Effector memory CD8-positive, alpha-beta T cell (primary cell): ENCODE results near the gene RLN3.

Experiments
- ATAC-seq: fragments of 150-1000 bp; cut with Tn5 transposase; replicated peaks from 2 replicates; pipeline ENCODE4 v1.10.0; 2021; ENCODE audit warnings: mild to moderate bottlenecking, moderate library complexity
- DNase-seq, 3 experiments: peaks; one replicate each; pipeline ENCODE4 v3.0.0; 2021
- H3K27ac Mint-ChIP-seq, 2 donors: one replicate each; pipeline ENCODE4 v1.8.0; 2022; ENCODE audit warnings: mild to moderate bottlenecking in 2 of 2, mixed read lengths in 2 of 2, moderate library complexity in 2 of 2
- H3K27me3 Mint-ChIP-seq, 2 donors: one replicate each; pipeline ENCODE4 v1.8.0; 2022; ENCODE audit warnings: mixed read lengths in 2 of 2
- H3K36me3 Mint-ChIP-seq: one replicate; pipeline ENCODE4 v1.8.0; 2022; ENCODE audit warnings: mild to moderate bottlenecking, moderate library complexity, mixed read lengths; ENCODE audit not compliant: insufficient read depth
- H3K4me1 Mint-ChIP-seq, 2 donors: one replicate each; pipeline ENCODE4 v1.8.0; 2022; ENCODE audit warnings: low read depth in 2 of 2, mixed read lengths in 2 of 2
- H3K4me3 Mint-ChIP-seq, 2 donors: one replicate each; pipeline ENCODE4 v1.8.0; 2022; ENCODE audit warnings: mild to moderate bottlenecking in 2 of 2, mixed read lengths in 2 of 2, moderate library complexity in 2 of 2
- H3K9me3 Mint-ChIP-seq, 2 donors: one replicate each; pipeline ENCODE4 v1.8.0; 2022; ENCODE audit warnings: mixed read lengths in 2 of 2

The RLN3 gene

GRCh38 chr19:14073261-14073924, 45.4 kb downstream of the RLN3 start:
- Mint-ChIP-seq H3K9me3 (no peaks in the 10 kb centered on the region), H3K27me3 (no peaks in the 10 kb centered on the region), H3K27ac (peak overlapping the region; percentile 90), H3K4me3 (peak overlapping the region; percentile 99), H3K36me3 (peaks cover 3% of the 10 kb centered on the region), H3K4me1 (peaks cover 13 to 18% of the 10 kb centered on the region in 2 donors)
- DNase-seq, result peak; percentile 71 to 78 (median 76)
- ATAC-seq, result peak; percentile 74

DNA sequence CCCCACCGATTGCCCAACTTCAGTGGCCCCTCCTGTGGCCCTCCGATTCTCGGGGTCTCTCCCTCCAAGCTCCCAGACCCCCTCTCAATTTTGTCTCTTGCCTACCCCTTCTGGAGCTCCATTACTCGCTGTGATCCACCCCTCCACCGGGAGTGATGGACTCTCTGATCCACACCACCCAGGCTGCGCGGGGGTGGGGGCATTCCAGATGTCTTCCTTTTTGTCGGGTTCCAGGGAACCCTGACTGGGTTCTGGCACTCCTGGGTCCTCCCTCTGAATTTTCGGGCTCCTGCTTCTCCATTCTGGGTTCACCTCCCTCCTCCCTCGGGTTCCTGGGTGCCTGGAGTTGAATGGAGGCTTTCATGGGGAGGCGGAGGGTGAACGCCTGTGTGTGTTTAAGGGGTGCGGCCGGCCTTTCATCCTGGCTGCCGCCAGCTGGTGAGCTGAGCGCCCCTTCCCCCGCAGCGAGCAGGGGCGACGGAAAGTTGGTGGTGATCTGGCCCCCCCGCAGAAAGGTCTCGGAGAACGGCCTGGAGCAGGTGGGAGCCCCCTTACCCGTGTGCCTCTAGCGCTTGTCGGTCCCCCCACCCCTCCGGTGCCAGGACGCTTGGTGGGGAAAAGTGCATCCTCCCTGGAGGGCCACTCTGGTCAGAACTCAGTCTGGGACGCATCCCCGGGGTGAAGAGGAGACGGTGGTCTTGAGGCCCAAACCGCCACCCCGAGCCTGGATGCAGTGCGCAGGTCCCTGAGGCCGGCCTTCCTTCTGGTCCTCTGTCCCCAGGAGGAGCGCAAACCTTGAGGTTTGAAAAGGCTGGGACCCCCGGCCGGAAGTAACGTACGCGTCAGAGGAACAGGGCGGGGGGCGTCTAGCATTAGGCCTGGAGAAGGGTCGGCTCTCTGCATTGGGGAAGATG, 46.2 kb downstream of the RLN3 start:
- DNase-seq, result no peak
- Mint-ChIP-seq H3K36me3 (peaks cover 3% of the 10 kb centered on the region), H3K9me3 (no peaks in the 10 kb centered on the region), H3K4me1 (peaks cover 13 to 18% of the 10 kb centered on the region in 2 donors), H3K27me3 (no peaks in the 10 kb centered on the region), H3K27ac (peak overlapping the region; percentile 90), H3K4me3 (peak overlapping the region; percentile 99)
- peak; percentile 5 for ATAC-seq

DNA sequence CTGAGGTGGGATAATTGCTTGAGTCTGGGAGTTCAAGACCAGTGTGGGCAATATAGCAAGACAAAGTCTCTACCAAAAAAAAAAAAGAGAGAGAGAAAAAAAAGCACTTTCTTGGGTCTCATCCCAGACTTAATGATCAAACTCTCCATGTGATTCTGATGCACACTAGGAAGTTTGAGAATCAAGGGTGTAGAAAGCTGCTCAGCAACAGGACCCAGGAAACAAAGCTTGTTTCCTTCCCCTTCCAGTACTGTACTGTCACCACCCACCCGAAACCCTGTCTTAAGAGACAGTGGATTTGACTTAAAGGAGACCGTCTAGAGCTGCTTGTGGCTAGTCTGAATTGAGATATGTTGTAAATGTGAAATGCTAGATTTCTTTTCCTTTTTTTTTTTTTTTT, 50.5 kb downstream of the RLN3 start:
- Mint-ChIP-seq H3K27ac (no peak overlapping the region), H3K9me3 (no peaks in the 10 kb centered on the region), H3K36me3 (peaks cover 11% of the 10 kb centered on the region), H3K4me1 (peaks cover 19 to 32% of the 10 kb centered on the region in 2 donors), H3K27me3 (no peaks in the 10 kb centered on the region), H3K4me3 (no peak overlapping the region)
- DNase-seq (no peak), ATAC-seq (no peak)
